GM18498 (cell line): ENCODE data around the gene IRS2.
"Not testable (repeated sequence)": the region's sequence is repeated elsewhere in the genome, so short reads cannot be mapped to it uniquely, and the experiment has no call there.

Experiments
- ATAC-seq: cut with Tn5 transposase; IDR thresholded peaks from one replicate; pipeline ENCODE4 v1.9.1; 2021; ENCODE audit warnings: mild to moderate bottlenecking, moderate library complexity; ENCODE audit not compliant: unreplicated experiment

The IRS2 gene

GRCh38 chr13:109737606-109738005, 48.8 kb downstream of the IRS2 start:
- no peak for ATAC-seq

DNA sequence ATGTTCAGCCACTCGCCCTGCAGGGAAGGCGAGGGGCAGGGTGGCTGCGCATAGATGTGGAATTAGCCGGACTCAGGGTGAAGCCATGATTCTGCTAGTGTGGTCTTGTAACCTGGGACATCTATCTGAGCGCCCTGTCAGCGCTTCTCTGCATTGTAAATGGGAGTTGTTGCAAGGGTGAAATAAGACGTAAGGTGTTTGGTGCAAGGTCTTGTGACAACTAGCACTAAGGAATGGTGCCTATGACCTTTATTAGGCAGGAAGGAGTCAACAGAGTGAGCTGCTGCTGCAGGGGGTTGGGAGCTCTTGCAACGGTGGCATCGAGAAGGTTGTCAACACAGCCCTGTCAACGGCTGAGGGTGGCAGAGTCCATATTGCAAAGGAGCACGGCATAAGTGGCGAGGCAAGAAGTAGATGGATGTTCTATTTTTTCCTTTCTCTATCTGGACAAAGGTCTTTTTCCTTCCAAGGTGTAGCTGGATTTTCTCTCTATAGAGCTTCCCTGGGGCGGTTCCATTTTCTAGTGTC, 49.3 kb downstream of the IRS2 start:
- ATAC-seq: no peak

GRCh38 chr13:109735436-109735966, 50.9 kb downstream of the IRS2 start:
- ATAC-seq: no peak

DNA sequence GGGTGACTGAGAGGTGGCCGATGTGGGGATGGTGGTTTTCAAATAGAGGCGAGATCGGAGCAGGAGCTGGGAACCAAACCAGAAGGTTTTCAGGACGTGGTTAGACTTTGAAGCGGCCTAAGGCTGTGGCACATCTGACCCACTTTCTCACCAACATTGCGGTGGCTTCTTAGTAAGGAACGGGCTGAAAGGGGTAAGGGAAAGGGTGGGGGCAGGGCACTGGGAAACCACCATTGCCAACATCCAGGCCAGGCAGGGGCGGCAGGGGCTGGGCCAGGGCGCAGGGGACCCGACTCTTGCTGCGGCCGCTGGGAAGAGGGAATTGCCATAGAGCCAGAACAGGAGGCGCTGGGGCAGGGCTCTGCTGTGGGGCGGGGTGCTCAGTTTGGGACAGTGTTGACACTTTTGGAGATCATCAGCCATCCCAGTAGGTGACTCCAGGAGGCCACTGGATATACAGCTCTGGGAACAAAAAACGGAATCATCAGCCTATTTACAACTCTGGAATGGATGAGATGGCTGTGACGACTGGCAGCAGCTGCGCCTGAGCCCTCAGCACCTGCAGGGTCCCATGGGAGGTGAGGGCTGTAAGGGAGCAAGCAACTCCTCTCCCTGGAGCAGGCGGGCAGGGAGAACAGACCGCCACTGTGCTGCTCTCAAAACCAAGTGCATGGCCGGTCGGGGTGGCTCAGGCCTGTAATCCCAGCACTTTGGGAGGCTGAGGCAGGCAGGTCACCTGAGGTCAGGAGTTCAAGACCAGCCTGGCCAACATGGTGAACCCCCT, 52.2 kb downstream of the IRS2 start:
- no peak for ATAC-seq

- ATAC-seq: no peak
Measured at GRCh38 chr13:109733550-109733949, 52.8 kb downstream of the IRS2 start.

GRCh38 chr13:109732470-109733170, 53.8 kb downstream of the IRS2 start:
- ATAC-seq: not testable (repeated sequence)

DNA sequence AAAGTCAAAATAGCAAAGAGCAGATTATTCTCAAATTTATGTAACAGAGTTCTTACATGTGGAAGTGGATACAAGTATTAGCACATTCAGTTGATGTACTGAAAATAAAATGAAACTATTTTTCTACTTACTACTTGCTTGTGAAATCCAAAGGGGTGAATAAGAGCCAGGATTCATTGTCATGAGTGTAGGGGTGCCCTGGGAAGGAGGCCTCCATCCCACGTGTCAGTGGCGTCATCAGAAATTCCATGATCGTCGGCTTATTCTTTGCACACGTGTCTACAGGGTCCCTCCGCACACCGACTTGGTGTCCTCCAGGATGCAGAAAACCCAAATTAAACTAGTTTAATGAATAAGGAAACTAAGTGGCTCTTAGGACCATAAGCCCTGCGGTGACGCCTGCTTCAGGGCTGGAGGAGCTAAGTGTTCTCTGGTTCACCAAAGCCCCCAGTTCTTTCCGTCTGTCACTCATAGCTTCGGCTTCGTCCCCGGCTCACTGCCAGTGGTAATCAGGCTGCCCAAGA, 55.5 kb downstream of the IRS2 start:
- ATAC-seq: no peak

DNA sequence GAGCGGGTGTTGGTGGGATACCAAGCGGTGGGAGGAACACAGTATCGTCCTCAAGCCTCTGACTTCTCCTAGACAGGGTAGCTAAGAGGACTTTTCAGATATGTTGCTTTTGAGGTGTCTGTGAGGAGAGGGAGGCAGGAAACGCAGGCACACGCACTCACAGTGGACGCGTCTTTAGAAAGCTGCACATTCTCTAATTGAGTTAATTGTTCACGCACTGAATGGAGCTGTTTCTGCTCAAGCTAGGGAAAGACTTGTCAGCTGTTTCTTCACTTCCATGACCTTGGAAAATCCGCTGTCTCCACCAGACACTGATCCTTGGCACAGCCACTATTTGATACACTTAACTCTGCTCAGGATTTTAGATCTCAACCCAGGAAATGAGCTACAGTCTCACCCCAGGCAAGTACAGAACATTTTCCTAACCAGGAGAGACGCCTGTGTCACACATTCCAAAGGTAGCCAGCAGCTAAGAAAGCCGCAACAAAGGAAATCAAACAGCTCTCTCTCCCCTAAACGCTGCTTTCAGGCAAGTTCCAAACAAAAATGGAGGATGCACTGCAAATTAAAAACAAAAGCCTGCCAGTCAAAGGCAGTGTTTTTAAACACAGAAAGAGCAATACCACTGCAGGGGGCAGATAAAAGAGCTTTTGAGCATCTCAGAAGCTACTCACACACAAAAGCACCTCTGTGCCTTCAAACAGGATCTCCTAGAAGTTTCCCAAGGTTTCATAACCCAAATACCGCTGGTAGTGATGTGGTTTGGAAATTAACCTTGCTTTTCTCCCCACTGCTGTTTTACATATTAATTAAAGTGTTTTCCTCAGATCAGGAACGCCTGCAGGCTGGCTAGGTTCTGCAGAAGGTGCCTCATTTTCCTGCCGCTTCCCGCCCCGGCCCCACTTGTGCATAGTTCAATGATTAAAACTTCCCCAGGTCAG, 57.3 kb downstream of the IRS2 start:
- ATAC-seq: no peak

GRCh38 chr13:109728061-109728460, 58.3 kb downstream of the IRS2 start:
- ATAC-seq: no peak

GRCh38 chr13:109727251-109727650, 59.1 kb downstream of the IRS2 start:
- no peak for ATAC-seq

GRCh38 chr13:109725995-109726637, 60.3 kb downstream of the IRS2 start:
- ATAC-seq: no peak

DNA sequence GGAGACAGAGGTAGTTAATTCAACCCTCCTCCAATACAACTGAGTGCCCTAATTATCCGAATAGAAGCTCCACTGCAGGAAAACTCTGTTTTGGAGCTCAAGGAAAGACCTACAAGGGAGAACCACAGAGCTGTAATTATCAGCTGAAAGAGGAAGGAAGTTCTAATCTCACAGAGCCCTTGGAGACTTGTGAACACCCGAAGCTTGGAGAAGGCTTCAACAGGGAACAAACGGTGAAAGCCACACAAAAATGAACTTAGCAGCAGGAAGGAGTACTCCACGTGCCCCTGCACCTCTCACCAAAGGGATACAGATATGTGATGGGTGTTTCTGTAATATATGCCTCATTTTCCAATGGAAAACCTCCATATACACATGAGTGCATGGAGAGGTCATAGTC, 61.1 kb downstream of the IRS2 start:
- ATAC-seq: no peak

- ATAC-seq: no peak
Measured at GRCh38 chr13:109724603-109725002, 61.8 kb downstream of the IRS2 start.

- no peak for ATAC-seq
Measured at GRCh38 chr13:109723046-109723445, 63.3 kb downstream of the IRS2 start.

DNA sequence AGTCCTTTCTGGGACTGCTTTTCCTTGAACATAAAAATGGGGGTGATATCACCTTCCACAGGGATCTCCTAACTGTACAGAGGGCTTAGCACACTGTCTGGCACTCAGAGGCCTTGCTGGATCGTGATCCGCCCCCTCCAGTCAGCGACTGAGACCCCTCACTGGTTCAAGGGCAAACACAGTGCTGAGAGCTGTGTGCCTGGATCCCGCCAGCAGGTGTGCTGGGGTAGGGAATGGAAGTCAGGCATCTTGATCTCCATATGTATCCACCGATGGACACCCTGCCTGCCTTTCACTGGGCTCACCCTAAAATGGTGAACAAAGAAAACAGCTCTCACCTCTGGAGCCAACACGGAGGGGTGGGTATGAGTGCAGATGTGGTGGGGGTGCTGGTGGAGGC, 64.3 kb downstream of the IRS2 start:
- ATAC-seq: no peak

DNA sequence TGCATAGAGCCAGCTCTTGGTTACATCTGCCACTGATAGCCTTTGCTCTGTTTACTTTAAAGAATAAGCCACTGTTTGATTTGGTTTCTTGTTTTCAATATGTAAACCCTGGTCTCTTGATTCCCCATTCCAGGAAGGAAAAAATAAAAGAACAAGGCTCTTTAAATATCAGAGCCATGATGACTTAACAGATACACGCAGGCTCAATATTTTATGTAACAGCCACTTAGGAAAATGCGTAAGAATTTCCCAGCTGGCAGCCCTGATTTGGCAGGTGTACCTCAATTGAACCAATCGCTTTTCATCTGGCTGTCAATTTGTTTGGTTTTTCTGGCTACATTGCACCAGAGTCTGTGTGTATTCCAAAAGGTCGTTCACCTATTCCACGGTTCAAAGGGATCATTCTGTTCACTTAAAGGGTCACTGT, 65.6 kb downstream of the IRS2 start:
- no peak for ATAC-seq

- no peak for ATAC-seq
Measured at GRCh38 chr13:109719962-109720646, 66.3 kb downstream of the IRS2 start.

- ATAC-seq: no peak
Measured at GRCh38 chr13:109718726-109719125, 67.7 kb downstream of the IRS2 start.

DNA sequence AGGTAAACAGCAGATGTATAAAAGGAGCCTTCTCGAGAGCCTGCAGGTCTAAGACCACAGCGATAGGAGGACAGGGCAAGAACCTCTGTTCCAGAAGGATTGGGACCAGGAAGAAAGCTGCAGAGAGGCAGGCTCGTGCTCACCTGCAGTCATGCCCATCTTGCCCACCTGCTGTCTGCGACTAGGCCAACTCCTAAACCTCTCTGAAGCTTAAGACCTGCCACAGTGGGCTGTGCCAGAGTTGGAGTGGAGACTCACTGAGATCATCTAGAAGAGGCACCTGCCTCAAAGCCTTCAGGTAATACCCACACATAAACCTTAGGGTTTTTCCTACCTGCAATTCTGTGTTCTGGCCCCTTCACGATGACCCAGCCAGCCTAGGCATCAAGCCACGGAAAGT, 68.7 kb downstream of the IRS2 start:
- no peak for ATAC-seq
